GM12878 (cell line): ENCODE data around the gene CHRM4. TPM values are rescaled to one million over a fixed set of nuclear protein-coding genes. Genes with fewer than 3 reads are reported as not detected.

Experiments
- ATAC-seq: fragments of 200-7000 bp; cut with Tn5 transposase; 3 replicates; pipeline ENCODE4 v1.9.1; 2020; ENCODE audit warnings: mild to moderate bottlenecking, moderate library complexity
- BruUV-seq: library from RNA; stranded (reverse); fragments of 400-500 nt; replicated peaks from 2 replicates; lab custom pipeline; 2021; lab: Mats Ljungman, UMichigan
- CTCF ChIA-PET: fragments of 300-600 bp; sonication (Branson Sonifier 250); formaldehyde crosslinking; extraction: SDS; loops from one replicate; lab custom pipeline; 2021; ENCODE audit warnings: inconsistent platforms; lab: Yijun Ruan, JAX
- POLR2A ChIA-PET: fragments of 350-600 bp; formaldehyde crosslinking; extraction: SDS; loops from one replicate; lab custom pipeline; 2021; ENCODE audit warnings: inconsistent platforms; lab: Charles Lee
- RAD21 ChIA-PET: fragments of 300-600 bp; sonication (Branson Sonifier 250); formaldehyde crosslinking; loops from one replicate; lab custom pipeline; 2023; ENCODE audit warnings: antibody characterized with exemption; ENCODE audit not compliant: unreplicated experiment; lab: Charles Lee
- SMC1A ChIA-PET: fragments of 300-600 bp; sonication (Branson Sonifier 250); formaldehyde crosslinking; loops from one replicate; lab custom pipeline; 2023; ENCODE audit not compliant: unreplicated experiment, uncharacterized antibody; lab: Charles Lee
- DNase-seq: peaks from one replicate; pipeline ENCODE4 v3.0.0-alpha.2; 2011; ENCODE audit warnings: low read depth, low spot score
- FAIRE-seq: peaks from 3 replicates; lab custom pipeline; 2011; peaks lifted over from hg19 to GRCh38; lab: Jason Lieb, UNC
- H2AFZ ChIP-seq: 2 replicates; pipeline ENCODE4 v1.6.0; 2011; ENCODE audit warnings: low read depth, low read length, control low read depth; ENCODE audit not compliant: control insufficient read depth
- H3K27ac ChIP-seq: 2 replicates; pipeline ENCODE4 v1.5.1; 2011; ENCODE audit warnings: control low read depth; ENCODE audit not compliant: control insufficient read depth, insufficient read depth
- H3K27me3 ChIP-seq, 2 experiments: replicated peaks in 1 of 2; 2 replicates each; pipeline versions ENCODE4 v1.6.0 to v1.6.1; 2011; ENCODE audit warnings: low read length in 1 of 2; ENCODE audit not compliant: control insufficient read depth in 2 of 2, insufficient read depth in 2 of 2
- H3K36me3 ChIP-seq, 2 experiments: 2 replicates each; pipeline ENCODE4 v1.5.1; 2011; ENCODE audit warnings: low read length in 1 of 2; ENCODE audit not compliant: control insufficient read depth in 2 of 2, insufficient read depth in 2 of 2
- H3K4me1 ChIP-seq: 2 replicates; pipeline ENCODE4 v1.6.1; 2011; ENCODE audit warnings: mild to moderate bottlenecking, low read length, moderate library complexity, mixed read lengths; ENCODE audit not compliant: control insufficient read depth, insufficient read depth
- H3K4me2 ChIP-seq: 2 replicates; pipeline ENCODE4 v1.6.0; 2011; ENCODE audit warnings: control low read depth; ENCODE audit not compliant: control insufficient read depth, insufficient read depth
- H3K4me3 ChIP-seq: fragments of 200-600 bp; sonication (generic); 2 replicates; pipeline ENCODE4 v1.5.1; 2016
- H3K79me2 ChIP-seq: 2 replicates; pipeline ENCODE4 v1.6.0; 2011; ENCODE audit warnings: low read length; ENCODE audit not compliant: control insufficient read depth, insufficient read depth
- H3K9ac ChIP-seq: 2 replicates; pipeline ENCODE4 v1.8.0; 2011; ENCODE audit warnings: low read length, control low read depth, mixed read lengths; ENCODE audit not compliant: control insufficient read depth, insufficient read depth
- H3K9me3 ChIP-seq: replicated peaks from 3 replicates; pipeline ENCODE4 v1.5.1; 2011; ENCODE audit warnings: mild to moderate bottlenecking, low read length; ENCODE audit not compliant: control insufficient read depth, insufficient read depth
- H4K20me1 ChIP-seq: 2 replicates; pipeline ENCODE4 v1.6.0; 2011; ENCODE audit not compliant: control insufficient read depth, insufficient read depth
- CTCF ChIP-seq, 3 experiments: IDR thresholded peaks in 2 of 3; conservative IDR thresholded peaks in 1 of 3; 2 replicates each; pipeline ENCODE4 v1.5.1; 2011; ENCODE audit warnings: low read depth in 3 of 3, low read length in 3 of 3, mild to moderate bottlenecking in 3 of 3, control low read depth in 2 of 3, moderate library complexity in 2 of 3, inconsistent platforms in 1 of 3, mixed read lengths in 1 of 3; ENCODE audit not compliant: control insufficient read depth in 2 of 3, insufficient read depth in 1 of 3; ENCODE audit errors: extremely low read depth in 1 of 3
- EZH2 ChIP-seq: IDR thresholded peaks from 2 replicates; pipeline ENCODE4 v1.6.1; 2012; ENCODE audit warnings: low read depth, mild to moderate bottlenecking, control low read depth, inconsistent platforms, low read length, borderline replicate concordance; ENCODE audit not compliant: control insufficient read depth
- IRF3 ChIP-seq: fragments of 450-650 bp; IDR thresholded peaks from 2 replicates; pipeline ENCODE4 v1.6.1; 2014; ENCODE audit warnings: mild to moderate bottlenecking
- KLF5 ChIP-seq: fragments of 450-650 bp; IDR thresholded peaks from 2 replicates; pipeline ENCODE4 v1.6.1; 2014; ENCODE audit warnings: mild to moderate bottlenecking; ENCODE audit not compliant: partially characterized antibody
- MTA2 ChIP-seq: fragments of 450-650 bp; IDR thresholded peaks from 2 replicates; pipeline ENCODE4 v1.6.1; 2016; ENCODE audit warnings: low read depth, mild to moderate bottlenecking, moderate library complexity
- MXI1 ChIP-seq: fragments of 150-350 bp; IDR thresholded peaks from 2 replicates; pipeline ENCODE4 v1.6.1; 2011; ENCODE audit warnings: low read depth, mild to moderate bottlenecking, inconsistent platforms, low read length, improper control_type of control experiment
- NBN ChIP-seq: fragments of 450-650 bp; IDR thresholded peaks from 2 replicates; pipeline ENCODE4 v1.6.1; 2016
- NR2C1 ChIP-seq: fragments of 450-650 bp; IDR thresholded peaks from 2 replicates; pipeline ENCODE4 v1.6.1; 2017; ENCODE audit warnings: antibody characterized with exemption, mild to moderate bottlenecking, moderate library complexity
- PKNOX1 ChIP-seq: fragments of 450-650 bp; IDR thresholded peaks from 2 replicates; pipeline ENCODE4 v1.6.1; 2016; ENCODE audit warnings: mild to moderate bottlenecking
- SMAD1 ChIP-seq: fragments of 450-650 bp; IDR thresholded peaks from 2 replicates; pipeline ENCODE4 v1.6.1; 2018; ENCODE audit warnings: mild to moderate bottlenecking, low read depth; ENCODE audit not compliant: partially characterized antibody
- SMARCA5 ChIP-seq: fragments of 450-650 bp; IDR thresholded peaks from 2 replicates; pipeline ENCODE4 v1.6.1; 2017; ENCODE audit warnings: mild to moderate bottlenecking
- SPI1 ChIP-seq: IDR thresholded peaks from 2 replicates; pipeline ENCODE4 v1.6.1; 2011; ENCODE audit warnings: low read depth, mild to moderate bottlenecking, low read length, moderate library complexity, borderline replicate concordance; ENCODE audit not compliant: insufficient read depth
- SUPT20H ChIP-seq: IDR thresholded peaks from 2 replicates; pipeline ENCODE4 v1.6.1; 2011; ENCODE audit warnings: low read depth, mild to moderate bottlenecking, low read length, moderate library complexity, borderline replicate concordance; ENCODE audit not compliant: control insufficient read depth
- WRNIP1 ChIP-seq: IDR thresholded peaks from 2 replicates; pipeline ENCODE4 v1.6.1; 2011; ENCODE audit warnings: low read depth, low read length, improper control_type of control experiment, borderline replicate concordance
- ZBED1 ChIP-seq: IDR thresholded peaks from 2 replicates; pipeline ENCODE4 v1.6.1; 2016; ENCODE audit warnings: borderline replicate concordance
- ZSCAN29 ChIP-seq: fragments of 450-650 bp; IDR thresholded peaks from 2 replicates; pipeline ENCODE4 v1.6.1; 2017; ENCODE audit warnings: mild to moderate bottlenecking, moderate library complexity
- WGBS: methylation state at CpG from one replicate; pipeline ENCODE4 v1.1.6; 2016; ENCODE audit warnings: low lambda C conversion rate; ENCODE audit not compliant: insufficient replicate concordance, insufficient coverage; ENCODE audit errors: missing lambda C conversion rate; 5-methylcytosine and 5-hydroxymethylcytosine counted together
- in situ Hi-C: fragments of 300-500 bp; cut with MboI; formaldehyde crosslinking; loops from 9 replicates; pipeline ENCODE4 v1.14.3; 2018; ENCODE audit warnings: mixed read lengths
- intact Hi-C: fragments of 100-400 bp; cut with micrococcal nuclease; formaldehyde crosslinking; loops from one replicate; pipeline ENCODE4 v1.14.2; 2022; ENCODE audit not compliant: unreplicated experiment
- polyA plus RNA-seq, 11 experiments: library from polyadenylated mRNA; depleted of rRNA in 4 of 11; unstranded in 6 of 11; stranded (reverse) in 5 of 11; fragments of >200 nt; fragmentation: Nextera tagmentation in 4 of 11; fragmentation: Illumina TruSeq in 1 of 11; extraction: Ambion mirVana in 4 of 11; extraction: Trizol in 1 of 11; gene quantifications; 1 replicate in 1 of 11; 2 replicates in 10 of 11; pipeline versions ENCODE4 v1.2.1 to v1.2.3, GENCODE V29; 2011 to 2016; ENCODE audit warnings: inconsistent platforms in 2 of 11, missing spikeins in 2 of 11, low read depth in 1 of 11
- total RNA-seq, 4 experiments: library from RNA; depleted of rRNA in 3 of 4; stranded (reverse); fragments of >200 nt in 3 of 4; fragmentation: Illumina TruSeq in 1 of 4; extraction: Trizol in 1 of 4; gene quantifications; 2 replicates each; pipeline versions ENCODE4 v1.2.1 to v1.2.3, GENCODE V29; 2013 to 2021

The CHRM4 gene
- total and polyA plus RNA-seq, 10 of the 15 experiments (the other 5 are each of a cell fraction or from before 2014, with no cell fraction given): 0.12 to 0.23 (median 0.13) TPM; not detected in 7

GRCh38 chr11:46342239-46342638 is 49.3 kb downstream of the CHRM4 start (continued):
- no peak for TF ChIP-seq IRF3
- no peak for TF ChIP-seq SPI1
- TF ChIP-seq NBN: no peak
- no peak for TF ChIP-seq SUPT20H
- no peak for TF ChIP-seq WRNIP1
- no peak for TF ChIP-seq MTA2
- TF ChIP-seq PKNOX1: no peak
- no peak for TF ChIP-seq SMARCA5
- no peak for TF ChIP-seq MXI1
- TF ChIP-seq NR2C1: no peak

GRCh38 chr11:46341454-46341853 is 50.1 kb downstream of the CHRM4 start:
- POLR2A ChIA-PET: no interaction called here
- no peak for DNase-seq
- FAIRE-seq: no peak
- SMC1A ChIA-PET: interaction anchor here (1.3 kb wide), 1 partner anchor 20 kb away, joined by 3 read pairs; no protein-coding TSS in a partner anchor
- TF ChIP-seq ZSCAN29: no peak
- no peak for TF ChIP-seq ZBED1
- TF ChIP-seq SMAD1: no peak
- TF ChIP-seq KLF5: no peak
- no peak for TF ChIP-seq EZH2
- no peak for TF ChIP-seq CTCF (IDR thresholded peaks at IDR 0.05 in 2 of 3, conservative IDR thresholded peaks at IDR 0.05 in 1 of 3; ENCODE audit: control insufficient read depth in 2 of 3, extremely low read depth in 1 of 3, insufficient read depth in 1 of 3, low read depth in 3 of 3, low read length in 3 of 3)
- H4K20me1 ChIP-seq: no peaks in the 10 kb centered on the region
- H3K27me3 ChIP-seq: no peaks in the 10 kb centered on the region; a peak in 2 of 4 replicates
- ATAC-seq: no peak
- in situ Hi-C loops (no loop called here), intact Hi-C loops (loop anchor here (10.0 kb wide), 1 partner anchor 217 kb away; the partner anchor contains the start of gene PHF21A)
- RAD21 ChIA-PET: no interaction called here
- H3K4me3 ChIP-seq: no peak overlapping the region
- BruUV-seq: no TSS peak
- no peak overlapping the region for H3K4me2 ChIP-seq
- 45% methylated on average over 3 of the region's 3 CpGs for WGBS
- no peak overlapping the region for H2AFZ ChIP-seq
- H3K9me3 ChIP-seq: no peaks in the 10 kb centered on the region
- H3K79me2 ChIP-seq: no peaks in the 10 kb centered on the region; the same call in 1 of the 2 replicates
- H3K36me3 ChIP-seq: no peaks in the 10 kb centered on the region
- H3K27ac ChIP-seq: no peak overlapping the region
- H3K4me1 ChIP-seq: peaks cover 14% of the 10 kb centered on the region
- CTCF ChIA-PET: interaction anchor here (0.9 to 2.3 kb wide), 3 partner anchors 10 to 103 kb away, joined by 3 to 6 read pairs (median 5); no protein-coding TSS in a partner anchor
- H3K9ac ChIP-seq: no peak overlapping the region
